ENCODE results near the gene SLCO6A1.
"Not testable (repeated sequence)": the region's sequence is repeated elsewhere in the genome, so short reads cannot be mapped to it uniquely, and the experiment has no call there.

The SLCO6A1 gene

DNA sequence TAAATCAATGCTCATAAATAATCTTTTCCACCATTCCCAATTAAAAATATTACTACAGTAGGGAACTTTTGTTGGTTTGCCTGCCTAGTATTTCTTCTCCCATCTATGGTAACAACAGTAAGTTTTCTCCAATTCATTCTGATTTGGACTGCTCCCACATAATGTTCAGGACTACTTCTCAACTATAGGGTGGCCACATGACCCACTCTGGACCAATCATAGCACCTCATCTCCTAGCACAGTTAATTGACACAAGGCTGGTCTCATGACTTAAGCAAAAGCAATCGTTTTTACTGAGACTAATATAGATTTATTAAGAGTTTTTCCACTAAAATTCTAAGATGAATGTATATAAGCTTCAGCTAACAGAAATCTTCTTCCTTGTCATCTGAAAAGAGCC lies 28.7 kb upstream of the SLCO6A1 start:
- H3K4me3 ChIP-seq (replicated peaks; ENCODE audit: low read depth, low read length): no peak overlapping the region
- DNase-seq (ENCODE audit: extremely low read depth, low read depth): no peak
- TF ChIP-seq, protein P1, sequence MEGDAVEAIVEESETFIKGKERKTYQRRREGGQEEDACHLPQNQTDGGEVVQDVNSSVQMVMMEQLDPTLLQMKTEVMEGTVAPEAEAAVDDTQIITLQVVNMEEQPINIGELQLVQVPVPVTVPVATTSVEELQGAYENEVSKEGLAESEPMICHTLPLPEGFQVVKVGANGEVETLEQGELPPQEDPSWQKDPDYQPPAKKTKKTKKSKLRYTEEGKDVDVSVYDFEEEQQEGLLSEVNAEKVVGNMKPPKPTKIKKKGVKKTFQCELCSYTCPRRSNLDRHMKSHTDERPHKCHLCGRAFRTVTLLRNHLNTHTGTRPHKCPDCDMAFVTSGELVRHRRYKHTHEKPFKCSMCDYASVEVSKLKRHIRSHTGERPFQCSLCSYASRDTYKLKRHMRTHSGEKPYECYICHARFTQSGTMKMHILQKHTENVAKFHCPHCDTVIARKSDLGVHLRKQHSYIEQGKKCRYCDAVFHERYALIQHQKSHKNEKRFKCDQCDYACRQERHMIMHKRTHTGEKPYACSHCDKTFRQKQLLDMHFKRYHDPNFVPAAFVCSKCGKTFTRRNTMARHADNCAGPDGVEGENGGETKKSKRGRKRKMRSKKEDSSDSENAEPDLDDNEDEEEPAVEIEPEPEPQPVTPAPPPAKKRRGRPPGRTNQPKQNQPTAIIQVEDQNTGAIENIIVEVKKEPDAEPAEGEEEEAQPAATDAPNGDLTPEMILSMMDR (IDR thresholded peaks at IDR 0.05; ENCODE audit: low read depth, low read length, missing control alignments): no peak

DNA sequence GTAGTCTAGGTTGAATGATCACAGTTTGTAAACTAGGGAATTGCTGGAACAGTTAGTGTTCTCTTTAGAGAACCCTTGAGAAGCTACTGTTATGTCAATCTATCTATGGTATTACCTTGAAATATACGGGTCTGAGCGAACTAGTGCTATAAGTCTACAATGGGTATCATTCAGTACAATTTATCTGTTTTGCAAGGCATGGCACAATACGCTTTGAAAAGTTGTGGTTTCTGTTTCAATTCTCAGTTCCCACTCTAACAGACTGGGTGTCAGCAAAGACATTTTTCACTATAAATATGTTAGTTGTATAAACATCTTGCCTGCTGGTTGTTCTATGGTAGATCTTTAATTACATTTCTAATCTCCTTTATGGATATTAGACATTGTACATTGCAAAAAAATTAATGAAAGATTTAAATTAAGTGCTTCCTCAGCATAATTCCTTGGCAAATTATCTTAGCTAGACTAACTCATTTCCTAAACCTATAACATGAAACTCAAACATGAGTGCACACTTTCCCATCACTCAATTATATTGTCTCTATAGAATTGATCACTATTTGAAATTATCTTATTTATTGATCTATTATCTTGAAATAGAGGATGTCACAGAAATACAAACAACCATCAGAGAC lies 24.9 kb upstream of the SLCO6A1 start:
- no peak for DNase-seq (ENCODE audit: extremely low read depth, low read depth)
- H3K4me3 ChIP-seq (replicated peaks; ENCODE audit: low read depth, low read length): no peak overlapping the region
- TF ChIP-seq, protein P1 (IDR thresholded peaks at IDR 0.05; ENCODE audit: low read depth, low read length, missing control alignments): no peak

DNA sequence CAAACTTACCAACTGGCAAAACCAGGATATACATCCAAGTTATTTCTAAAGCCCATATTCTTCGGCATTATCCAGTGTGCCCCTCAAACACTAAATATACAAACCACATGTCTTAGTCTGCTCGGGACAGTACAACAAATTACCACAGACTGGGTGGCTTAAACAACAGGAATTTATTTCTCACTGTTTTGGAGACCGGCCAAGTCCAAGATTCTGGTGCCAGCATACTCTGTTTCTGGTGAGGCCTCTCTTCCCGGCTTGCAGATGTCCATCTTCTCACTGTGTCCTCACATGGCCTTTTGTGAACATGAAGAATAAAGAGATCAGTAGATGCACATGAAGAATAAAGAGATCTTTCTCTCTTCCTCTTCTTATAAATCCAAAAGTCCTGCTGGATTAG lies 12.9 kb upstream of the SLCO6A1 start:
- H3K4me3 ChIP-seq (replicated peaks; ENCODE audit: low read depth, low read length): no peak overlapping the region
- no peak for DNase-seq (ENCODE audit: extremely low read depth, low read depth)
- TF ChIP-seq, protein P1 (IDR thresholded peaks at IDR 0.05; ENCODE audit: low read depth, low read length, missing control alignments): no peak

DNA sequence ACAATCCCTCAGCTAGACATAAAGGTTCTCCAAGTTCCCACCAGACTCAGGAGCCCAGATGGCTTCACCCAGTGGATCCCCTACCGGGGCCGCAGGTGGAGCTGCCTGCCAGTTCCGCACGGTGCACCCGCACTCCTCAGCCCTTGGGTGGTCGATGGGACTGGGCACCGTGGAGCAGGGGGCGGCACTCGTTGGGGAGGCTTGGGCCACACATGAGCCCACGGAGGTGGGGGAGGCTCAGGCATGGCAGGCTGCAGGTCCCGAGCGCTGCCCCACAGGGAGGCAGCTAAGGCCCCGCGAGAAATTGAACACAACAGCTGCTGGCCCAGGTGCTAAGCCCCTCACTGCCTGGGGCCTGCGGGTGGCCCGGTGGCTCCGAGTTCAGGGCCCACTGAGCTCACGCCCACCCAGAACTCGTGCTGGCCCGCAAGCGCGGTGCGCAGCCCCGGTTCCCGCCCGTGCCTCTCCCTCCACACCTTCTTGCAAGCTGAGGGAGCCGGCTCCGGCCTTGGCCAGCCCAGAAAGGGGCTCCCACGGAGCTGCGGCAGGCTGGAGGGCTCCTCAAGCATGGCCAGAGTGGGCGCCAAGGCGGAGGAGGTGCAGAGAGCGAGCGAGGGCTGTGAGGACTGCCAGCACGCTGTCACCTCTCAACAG lies 7.4 kb downstream of the SLCO6A1 start:
- not testable (repeated sequence) for DNase-seq (ENCODE audit: extremely low read depth, low read depth); H3K4me3 ChIP-seq (replicated peaks; ENCODE audit: low read depth, low read length)

DNA sequence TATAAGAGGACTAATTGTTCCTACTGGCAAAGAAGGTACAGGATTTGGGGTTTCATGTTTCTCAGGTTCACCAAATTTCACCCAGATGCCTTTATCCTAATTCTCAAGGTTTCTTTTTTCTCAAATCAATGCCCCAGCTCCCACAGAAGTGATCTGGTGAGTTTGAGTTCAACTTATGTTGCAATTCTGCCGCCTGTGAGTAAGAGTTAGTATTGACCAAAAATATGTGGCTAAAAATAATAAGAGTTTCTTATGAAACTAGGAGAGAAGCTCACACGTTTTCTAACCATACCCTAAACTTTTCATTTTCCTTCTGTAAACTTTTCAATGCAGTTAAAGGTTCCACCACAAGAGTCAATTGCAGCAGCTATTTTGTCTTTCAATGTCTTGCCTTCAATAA lies 15.1 kb downstream of the SLCO6A1 start:
- H3K4me3 ChIP-seq (replicated peaks; ENCODE audit: low read depth, low read length): no peak overlapping the region
- DNase-seq (ENCODE audit: extremely low read depth, low read depth): no peak
- TF ChIP-seq, protein P1 (IDR thresholded peaks at IDR 0.05; ENCODE audit: low read depth, low read length, missing control alignments): no peak

DNA sequence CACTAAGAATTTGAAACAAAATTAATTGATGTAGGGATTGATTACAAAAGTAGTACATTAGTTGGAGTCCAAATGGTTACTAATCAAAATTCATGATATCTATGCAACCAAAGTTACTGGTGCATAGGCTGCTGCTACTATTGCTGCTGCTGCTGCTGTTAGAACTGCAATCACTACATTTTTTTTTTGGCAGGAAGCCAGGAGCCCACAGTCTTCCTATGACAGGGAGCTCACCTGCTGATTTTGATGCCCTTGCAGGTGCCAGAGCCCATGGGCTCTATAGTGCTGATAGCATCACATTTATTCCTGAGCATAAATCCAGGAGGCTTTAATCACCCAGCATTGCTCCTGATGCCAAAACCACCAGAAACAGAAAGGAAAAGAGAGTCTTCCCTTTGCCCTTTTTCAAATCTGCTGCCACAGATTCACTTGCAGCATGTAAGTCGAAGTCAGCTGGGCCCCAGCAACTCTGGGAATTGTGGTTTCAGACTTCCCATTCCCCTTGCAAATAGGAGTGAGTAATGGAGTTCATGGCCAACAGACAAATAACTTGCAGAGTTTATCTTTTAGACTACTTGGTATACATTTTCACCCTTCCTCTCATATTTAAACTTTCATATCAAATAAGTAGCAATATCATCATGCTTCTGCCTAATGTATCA lies 17.6 kb downstream of the SLCO6A1 start:
- TF ChIP-seq, protein P1 (IDR thresholded peaks at IDR 0.05; ENCODE audit: low read depth, low read length, missing control alignments): no peak
- no peak for DNase-seq (ENCODE audit: extremely low read depth, low read depth)
- H3K4me3 ChIP-seq (replicated peaks; ENCODE audit: low read depth, low read length): no peak overlapping the region

DNA sequence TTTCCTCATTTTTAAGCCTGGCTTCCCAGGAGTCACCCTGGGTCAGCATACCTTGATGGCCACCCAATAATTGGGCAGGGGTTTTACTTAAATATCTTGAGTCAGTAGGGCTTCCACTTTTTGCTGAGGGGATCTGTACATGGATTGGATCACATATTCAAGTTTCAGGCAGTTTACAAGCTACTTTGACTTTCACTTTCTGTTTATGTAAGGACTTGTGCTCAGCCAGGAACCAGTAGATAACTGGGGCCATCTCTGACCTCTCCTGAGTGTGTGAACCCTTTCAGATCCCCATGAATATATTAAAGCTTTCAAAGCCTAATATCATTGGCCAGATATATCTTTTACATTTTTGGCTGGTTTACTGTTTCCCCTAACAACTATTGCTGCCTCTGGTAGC lies 45.1 kb downstream of the SLCO6A1 start:
- TF ChIP-seq, protein P1 (IDR thresholded peaks at IDR 0.05; ENCODE audit: low read depth, low read length, missing control alignments): no peak
- DNase-seq (ENCODE audit: extremely low read depth, low read depth): no peak
- no peak overlapping the region for H3K4me3 ChIP-seq (replicated peaks; ENCODE audit: low read depth, low read length)

All from HFF-Myc (cell line).